ENCODE data around the gene LRRTM1. TPM values are rescaled to one million over a fixed set of nuclear protein-coding genes. Genes with fewer than 3 reads are reported as not detected.

LRRTM1 gene
- total and polyA plus RNA-seq, 2 of the 8 experiments (the other 6 are each of a cell fraction or from before 2014, with no cell fraction given): 1.4 to 2.3 TPM

DNA sequence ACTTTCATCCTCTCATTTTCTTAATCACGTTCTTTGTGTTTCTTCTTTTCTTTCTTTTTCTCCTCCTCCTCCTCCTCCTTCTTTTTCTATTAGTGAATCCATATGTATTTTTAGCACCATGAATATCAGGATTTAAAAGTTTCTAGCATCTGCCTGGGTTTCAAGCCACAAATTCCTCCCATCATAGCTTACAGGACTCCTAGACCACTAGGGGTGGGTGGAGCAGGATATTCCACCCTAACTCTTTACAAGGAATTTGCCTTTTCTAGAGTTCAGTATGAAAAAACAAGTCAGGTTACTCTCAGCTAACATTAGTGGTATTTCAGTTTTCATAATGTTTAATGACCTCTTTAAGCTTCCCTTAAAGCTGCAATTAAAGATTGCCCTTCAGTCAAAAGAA lies 19.1 kb upstream of the LRRTM1 start (continued):
- TF ChIP-seq POLR2A (IDR thresholded peaks at IDR 0.05; ENCODE audit: control extremely low read depth in 1 of 2, low read depth in 2 of 2, low read length in 2 of 2) (no peak), CEBPB (IDR thresholded peaks at IDR 0.05; ENCODE audit: low read depth, low read length) (no peak), GTF2F1 (IDR thresholded peaks at IDR 0.05; ENCODE audit: borderline replicate concordance, low read depth, low read length) (no peak)
